Heart left ventricle (tissue), 16 donors: Measurements from ENCODE around the gene SHC3. TPM values are rescaled to one million over a fixed set of nuclear protein-coding genes. Genes with fewer than 3 reads are reported as not detected.
A peak's percentile ranks its signal among the peaks of the same experiment; 100 is the strongest.

Source experiments
- ATAC-seq, 4 donors: fragments of 200-7000 bp; cut with Tn5 transposase; one replicate each; pipeline ENCODE4 v1.9.1; 2020 to 2022; ENCODE audit warnings: moderate library complexity in 4 of 4, mild to moderate bottlenecking in 3 of 4, moderate number of reproducible peaks in 1 of 4
- DNase-seq, 5 donors: peaks; one replicate each; pipeline ENCODE4 v3.0.0-alpha.2; 2020
- H3K27ac ChIP-seq, 12 donors: fragments of 200-600 bp; sonication (generic) in 4 of 12; one replicate each; pipeline versions ENCODE4 v1.5.0 to v1.8.0; 2016 to 2022; ENCODE audit warnings: mild to moderate bottlenecking in 2 of 12
- H3K27me3 ChIP-seq, 9 donors: fragments of 200-600 bp; sonication (generic) in 2 of 9; one replicate each; pipeline versions ENCODE4 v1.5.1 to v1.8.0; 2016 to 2022; ENCODE audit warnings: mild to moderate bottlenecking in 3 of 9
- H3K36me3 ChIP-seq, 9 donors: fragments of 200-600 bp; sonication (generic) in 2 of 9; one replicate each; pipeline versions ENCODE4 v1.5.0 to v1.8.0; 2018 to 2022; ENCODE audit warnings: mild to moderate bottlenecking in 2 of 9
- H3K4me1 ChIP-seq, 12 donors: fragments of 200-600 bp; sonication (generic) in 4 of 12; one replicate each; pipeline versions ENCODE4 v1.5.0 to v1.8.0; 2016 to 2022; ENCODE audit warnings: mild to moderate bottlenecking in 3 of 12
- H3K4me3 ChIP-seq, 12 donors: fragments of 200-600 bp; sonication (generic) in 4 of 12; one replicate each; pipeline versions ENCODE4 v1.5.0 to v1.8.0; 2017 to 2022; ENCODE audit warnings: mild to moderate bottlenecking in 9 of 12, moderate library complexity in 4 of 12
- H3K9me3 ChIP-seq, 12 donors: fragments of 200-600 bp; sonication (generic) in 4 of 12; one replicate each; pipeline versions ENCODE4 v1.5.0 to v1.8.0; 2016 to 2022; ENCODE audit warnings: mild to moderate bottlenecking in 1 of 12
- POLR2A ChIP-seq, 2 donors: fragments of 450-650 bp; IDR thresholded peaks; one replicate each; pipeline ENCODE4 v1.6.1; 2017; ENCODE audit warnings: antibody characterized with exemption in 2 of 2, mild to moderate bottlenecking in 2 of 2, moderate library complexity in 2 of 2
- WGBS, 4 donors: extraction: QIAGEN DNeasy Blood & Tissue Kit in 2 of 4; methylation state at CpG; one replicate each; pipeline versions ENCODE4 v1.1.5 to v1.1.7; 2013 to 2018; 5-methylcytosine and 5-hydroxymethylcytosine counted together
- intact Hi-C, 10 donors: fragments of 100-400 bp; cut with DNase I; formaldehyde crosslinking; loops; one replicate each; pipeline versions ENCODE4 v1.11.1 to v1.14.2; 2022
- polyA plus RNA-seq, 2 donors: library from polyadenylated mRNA; stranded (reverse); fragments of 200-250 nt; gene quantifications; one replicate each; pipeline ENCODE4 v1.2.3, GENCODE V29; 2013
- total RNA-seq, 9 donors: library from RNA; depleted of rRNA in 2 of 9; stranded (reverse); fragments of >200 nt in 2 of 9; fragmentation: NEBNext Ultra II Directional in 3 of 9; extraction: Animal tissue kit (Norgen Biotek cat#: 25700) in 3 of 9; gene quantifications; one replicate each; pipeline versions ENCODE4 v1.1.0 to v1.2.4, GENCODE V29; 2016 to 2023
- TF ChIP-seq, protein P1 (sequence below), 12 donors: fragments of 200-600 bp; sonication (generic) in 4 of 12; IDR thresholded peaks; one replicate each; pipeline versions ENCODE4 v1.5.0 to v1.8.0; 2018 to 2022; ENCODE audit warnings: antibody characterized with exemption in 12 of 12, mild to moderate bottlenecking in 5 of 12
- donor health status: ischemic (EF 13 %, LVEDD 7.1; RV severe dilation, severe dysfunction).
- donor health status: healthy with polysubstance abuse.
- donor health status: DM: no; HTN: yes; CAD: no.
- donor health status: DM: no; HTN: no; CAD: no.
- donor health status: ischemic (EF 25% LVEDD 6.9; RV normal size, moderate dysfunction).
- donor health status: ischemic (EF 25% LVEDD 5.7; RV mildly dilated, moderate dysfunction).
- donor health status: healthy.
- donor health status: DM: yes; HTN: yes; CAD: no.
- donor health status: ischemic (EF 35%, LVEDD 5.7; RV mildly dilated, moderate dysfunction).
- donor health status: nonischemic (EF 11% LVEDD 7.7; RV severe dilation, severe dysfunction).
- donor health status: DM: yes; HTN: yes; CAD: no.
- donor health status: PGD.
- donor health status: ischemic (EF 29% LVEDD 5.4; RV normal size, mild dysfunction).
- donor health status: nonischemic (EF 23%, LVEDD 6.1; RV moderate dilation, normal function).

SHC3 gene
- total and polyA plus RNA-seq, 11 donors, result 0.20 to 4.3 (median 0.52) TPM

DNA sequence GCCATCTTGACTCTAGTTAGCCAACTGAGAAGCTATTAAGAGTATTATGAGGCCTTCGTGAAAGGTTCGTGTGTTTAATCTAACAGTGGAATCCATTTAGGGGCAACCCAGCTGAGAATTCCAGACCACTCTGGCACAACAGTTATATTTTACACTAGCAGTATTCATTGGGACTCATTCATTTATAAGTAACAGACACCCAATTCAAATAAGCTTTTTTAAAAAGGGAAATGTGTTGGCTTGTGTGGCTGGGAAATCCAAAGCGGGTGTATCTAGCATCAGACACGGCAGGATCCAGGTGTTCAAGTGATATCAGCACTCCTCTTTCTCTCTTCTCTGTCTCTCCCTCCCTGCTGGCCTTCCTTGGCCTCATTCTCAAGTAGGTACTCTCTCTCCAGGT is 46.0 kb upstream of the SHC3 start:
- intact Hi-C loops, result no loop called here
- Histone ChIP-seq H3K4me3 (no peak overlapping the region), H3K4me1 (peaks cover 0 to 4% (median 0%) of the 10 kb centered on the region in 12 donors), H3K27me3 (no peaks in the 10 kb centered on the region), H3K9me3 (no peaks in the 10 kb centered on the region), H3K36me3 (no peaks in the 10 kb centered on the region), H3K27ac (no peak overlapping the region)
- no peak for TF ChIP-seq POLR2A (IDR thresholded peaks at IDR 0.05)
- TF ChIP-seq, protein P1, sequence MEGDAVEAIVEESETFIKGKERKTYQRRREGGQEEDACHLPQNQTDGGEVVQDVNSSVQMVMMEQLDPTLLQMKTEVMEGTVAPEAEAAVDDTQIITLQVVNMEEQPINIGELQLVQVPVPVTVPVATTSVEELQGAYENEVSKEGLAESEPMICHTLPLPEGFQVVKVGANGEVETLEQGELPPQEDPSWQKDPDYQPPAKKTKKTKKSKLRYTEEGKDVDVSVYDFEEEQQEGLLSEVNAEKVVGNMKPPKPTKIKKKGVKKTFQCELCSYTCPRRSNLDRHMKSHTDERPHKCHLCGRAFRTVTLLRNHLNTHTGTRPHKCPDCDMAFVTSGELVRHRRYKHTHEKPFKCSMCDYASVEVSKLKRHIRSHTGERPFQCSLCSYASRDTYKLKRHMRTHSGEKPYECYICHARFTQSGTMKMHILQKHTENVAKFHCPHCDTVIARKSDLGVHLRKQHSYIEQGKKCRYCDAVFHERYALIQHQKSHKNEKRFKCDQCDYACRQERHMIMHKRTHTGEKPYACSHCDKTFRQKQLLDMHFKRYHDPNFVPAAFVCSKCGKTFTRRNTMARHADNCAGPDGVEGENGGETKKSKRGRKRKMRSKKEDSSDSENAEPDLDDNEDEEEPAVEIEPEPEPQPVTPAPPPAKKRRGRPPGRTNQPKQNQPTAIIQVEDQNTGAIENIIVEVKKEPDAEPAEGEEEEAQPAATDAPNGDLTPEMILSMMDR (IDR thresholded peaks at IDR 0.05), result no peak
- DNase-seq (no peak), ATAC-seq (no peak)
- 91 to 94% (median 93%) methylated on average over 4 of the region's 4 CpGs for WGBS, 4 donors

DNA sequence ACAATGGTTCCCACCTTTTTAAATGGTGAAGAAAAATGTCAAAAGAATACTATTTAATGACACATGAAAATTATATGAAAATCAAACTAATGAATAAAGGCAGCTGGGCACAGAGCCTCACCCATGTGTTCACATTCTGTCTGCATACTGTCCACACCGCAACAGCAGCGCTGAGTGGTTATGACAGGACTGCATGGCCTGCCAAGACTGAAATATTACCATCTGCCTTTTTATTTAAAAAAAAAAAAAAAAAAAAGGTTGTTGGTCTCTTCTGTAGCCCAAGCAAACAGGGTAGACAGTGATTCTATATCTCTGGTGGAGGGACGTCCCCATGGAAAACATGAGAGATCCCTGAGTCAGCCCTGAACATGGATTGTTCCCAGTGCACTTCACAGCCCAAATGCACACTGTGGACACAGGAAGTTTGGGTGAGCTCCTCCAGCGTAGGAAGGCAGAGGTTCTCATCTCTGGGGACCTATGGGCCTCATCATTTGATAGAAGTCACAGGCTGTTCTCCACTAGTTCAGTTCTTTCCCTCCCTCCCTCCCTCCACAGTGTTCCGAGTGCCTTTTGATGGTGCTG is 44.9 kb upstream of the SHC3 start:
- peak in 2 of 4 donors; percentile 26 to 76 for ATAC-seq
- 70 to 78% (median 76%) methylated on average over 5 of the region's 5 CpGs for WGBS, 4 donors

DNA sequence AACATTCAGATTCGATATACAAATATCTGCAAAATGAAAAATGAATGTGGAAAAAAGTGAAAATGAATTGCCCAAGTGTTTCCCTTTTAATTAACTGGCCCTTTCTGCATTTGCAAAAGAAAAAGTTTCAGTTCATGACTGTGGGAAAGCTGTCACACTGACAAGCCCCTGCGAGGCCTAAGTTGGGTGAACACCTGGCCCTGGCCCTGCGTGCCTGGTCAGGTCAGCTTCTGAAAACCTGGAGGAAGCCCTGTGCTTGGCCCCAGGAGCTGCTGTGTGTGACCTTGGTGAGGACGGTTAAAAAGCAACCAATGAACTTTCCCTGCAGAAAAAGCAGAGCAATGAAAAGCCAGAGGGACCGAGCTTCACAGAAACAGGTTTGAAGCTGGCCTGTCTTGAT is 41.0 kb upstream of the SHC3 start:
- no peaks in the 10 kb centered on the region for H3K9me3 ChIP-seq
- TF ChIP-seq, protein P1 (IDR thresholded peaks at IDR 0.05), result no peak
- TF ChIP-seq POLR2A (IDR thresholded peaks at IDR 0.05), result no peak
- no peak overlapping the region for H3K4me3 ChIP-seq
- H3K4me1 ChIP-seq, result no peaks in the 10 kb centered on the region
- no peak for DNase-seq
- intact Hi-C loops, result no loop called here
- 80 to 84% (median 82%) methylated on average over 5 of the region's 5 CpGs for WGBS, 4 donors
- no peak overlapping the region for H3K27ac ChIP-seq
- ATAC-seq, result no peak
- no peaks in the 10 kb centered on the region for H3K36me3 ChIP-seq
- no peaks in the 10 kb centered on the region for H3K27me3 ChIP-seq

More for the DNA sequence above, 44.9 kb upstream of the SHC3 start:
- intact Hi-C loops, result no loop called here
- peaks cover 0 to 4% (median 0%) of the 10 kb centered on the region in 12 donors for H3K4me1 ChIP-seq
- TF ChIP-seq, protein P1 (IDR thresholded peaks at IDR 0.05), result no peak
- TF ChIP-seq POLR2A (IDR thresholded peaks at IDR 0.05), result no peak
- H3K36me3 ChIP-seq, result no peaks in the 10 kb centered on the region
- no peak for DNase-seq
- H3K9me3 ChIP-seq, result no peaks in the 10 kb centered on the region
- H3K4me3 ChIP-seq, result no peak overlapping the region
- H3K27me3 ChIP-seq, result no peaks in the 10 kb centered on the region
- no peak overlapping the region for H3K27ac ChIP-seq

DNA sequence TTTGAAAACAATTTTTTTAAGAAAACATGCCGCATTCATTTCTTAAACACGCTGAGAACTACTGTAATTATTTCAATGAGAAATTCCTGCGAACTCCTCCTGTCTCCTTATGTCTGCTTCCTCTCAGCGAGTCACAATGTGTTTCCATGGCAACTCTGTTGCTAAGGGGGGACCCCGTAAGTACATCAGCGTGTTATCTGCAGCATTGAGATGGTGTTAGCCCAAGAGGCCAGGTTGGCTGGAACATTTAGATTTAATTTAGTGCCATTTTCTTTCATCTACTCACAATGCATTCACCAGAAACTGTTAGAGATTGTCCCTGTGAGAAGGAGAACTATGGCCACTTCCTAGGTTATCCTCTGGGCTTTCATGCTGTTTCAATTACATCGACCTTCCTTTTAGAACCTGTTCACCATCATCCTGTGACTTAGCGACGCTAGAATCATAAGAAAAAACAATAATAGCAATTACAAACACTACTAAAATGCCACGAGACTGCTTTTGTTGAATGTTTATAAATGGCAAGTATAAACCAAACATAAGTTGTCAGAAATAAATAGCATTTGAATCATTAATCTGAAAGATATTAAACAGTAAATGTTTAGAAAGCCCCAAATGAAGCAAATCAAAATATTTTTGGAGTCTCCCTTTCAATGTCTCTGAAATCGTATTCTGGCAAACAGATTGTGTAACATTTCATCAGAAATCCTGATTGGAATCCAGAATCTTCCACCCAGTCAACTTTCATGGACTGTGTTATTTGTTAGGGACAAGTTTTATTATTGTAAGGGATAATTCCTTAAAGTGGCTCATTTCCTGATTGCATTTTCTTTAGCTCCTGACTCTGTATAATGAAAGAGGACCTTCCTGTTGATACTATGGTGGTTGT is 39.7 kb upstream of the SHC3 start:
- H3K36me3 ChIP-seq, result no peaks in the 10 kb centered on the region
- H3K4me3 ChIP-seq, result no peak overlapping the region
- H3K27me3 ChIP-seq, result no peaks in the 10 kb centered on the region
- no peaks in the 10 kb centered on the region for H3K9me3 ChIP-seq
- intact Hi-C loops, result no loop called here
- 50 to 58% (median 54%) methylated on average over 11 of the region's 11 CpGs for WGBS, 4 donors
- ATAC-seq (no peak), DNase-seq (no peak)
- H3K4me1 ChIP-seq, result no peaks in the 10 kb centered on the region
- H3K27ac ChIP-seq, result no peak overlapping the region
- TF ChIP-seq POLR2A (IDR thresholded peaks at IDR 0.05), result no peak
- TF ChIP-seq, protein P1 (IDR thresholded peaks at IDR 0.05), result no peak
